Body of pancreas (tissue), 4 donors: Measurements from ENCODE around the gene RSPH10B2. TPM values are rescaled to one million over a fixed set of nuclear protein-coding genes. Genes with fewer than 3 reads are reported as not detected.
A peak's percentile ranks its signal among the peaks of the same experiment; 100 is the strongest.
"Not testable (repeated sequence)": the region's sequence is repeated elsewhere in the genome, so short reads cannot be mapped to it uniquely, and the experiment has no call there.

Source experiments
- ATAC-seq: fragments of 150-250 bp; one replicate; pipeline ENCODE4 v1.9.1; 2016
- DNase-seq, 4 donors: peaks; one replicate each; pipeline ENCODE4 v3.0.0-alpha.2; 2019
- H3K27ac ChIP-seq, 4 donors: fragments of 200-600 bp; sonication (generic); 1 replicate in 3 of 4; 2 replicates in 1 of 4; pipeline versions ENCODE4 v1.5.1 to v1.6.1; 2016 to 2019; ENCODE audit warnings: mild to moderate bottlenecking in 1 of 4, mixed read lengths in 1 of 4, moderate library complexity in 1 of 4
- H3K27me3 ChIP-seq, 2 donors: fragments of 200-600 bp; sonication (generic); one replicate each; pipeline ENCODE4 v1.6.0; 2016; ENCODE audit warnings: mild to moderate bottlenecking in 1 of 2
- H3K36me3 ChIP-seq, 2 donors: fragments of 200-600 bp; sonication (generic); replicated peaks in 1 of 2; 2 replicates each; pipeline ENCODE4 v1.5.1; 2016; ENCODE audit warnings: low read depth in 2 of 2; ENCODE audit not compliant: insufficient read depth in 1 of 2
- H3K4me1 ChIP-seq: fragments of 200-600 bp; sonication (generic); one replicate; pipeline ENCODE4 v1.6.0; 2016
- H3K4me3 ChIP-seq, 2 donors: fragments of 200-600 bp; sonication (generic); 1 replicate in 1 of 2; 2 replicates in 1 of 2; pipeline ENCODE4 v1.5.1; 2016 to 2019
- H3K9me3 ChIP-seq, 3 donors: fragments of 200-600 bp; sonication (generic); 1 replicate in 2 of 3; 2 replicates in 1 of 3; pipeline ENCODE4 v1.5.1; 2016
- CTCF ChIP-seq, 7 experiments: fragments of 450-650 bp in 4 of 7; fragments of 200-600 bp in 3 of 7; sonication (generic) in 3 of 7; IDR thresholded peaks; one replicate each; pipeline ENCODE4 v1.5.1; 2016 to 2019; ENCODE audit warnings: antibody characterized with exemption in 7 of 7
- POLR2A ChIP-seq, 3 donors: fragments of 450-650 bp; IDR thresholded peaks; one replicate each; pipeline ENCODE4 v1.6.1; 2016; ENCODE audit warnings: antibody characterized with exemption in 3 of 3, mild to moderate bottlenecking in 2 of 3
- WGBS, 2 donors: methylation state at CpG; one replicate each; pipeline ENCODE4 v1.1.5; 2017; 5-methylcytosine and 5-hydroxymethylcytosine counted together
- intact Hi-C: fragments of 100-400 bp; cut with DNase I; formaldehyde crosslinking; loops from one replicate; pipeline ENCODE4 v1.15.1; 2023
- total RNA-seq, 2 donors: library from RNA; depleted of rRNA; stranded (reverse); fragments of >200 nt; gene quantifications; one replicate each; pipeline ENCODE4 v1.1.0, GENCODE V29; 2016

Gene RSPH10B2
- total RNA-seq, 2 donors from 2014 or later: not detected

DNA sequence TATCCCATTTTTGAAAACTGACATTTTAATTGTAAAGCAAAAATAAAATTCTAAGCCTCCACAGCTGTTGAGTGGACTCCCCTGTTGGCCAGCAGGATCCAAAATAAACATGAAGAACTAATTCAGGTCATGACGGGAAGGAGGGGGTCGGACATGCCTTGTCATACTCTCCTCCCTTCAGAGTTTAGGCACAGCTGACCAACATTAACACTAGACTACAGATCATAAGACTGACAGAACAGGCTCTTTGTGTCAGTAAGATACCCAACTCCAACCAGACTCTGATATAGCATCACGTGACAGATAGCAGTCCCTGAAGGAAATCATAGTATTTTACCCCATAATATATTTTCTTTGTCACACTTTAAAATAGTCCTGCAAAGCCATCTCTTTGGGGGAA lies 26.2 kb upstream of the RSPH10B2 start:
- DNase-seq (no peak), ATAC-seq (no peak)
- Histone ChIP-seq H3K27ac (no peak overlapping the region), H3K4me1 (peaks cover 15% of the 10 kb centered on the region), H3K9me3 (no peaks in the 10 kb centered on the region), H3K36me3 (no peaks in the 10 kb centered on the region), H3K27me3 (no peaks in the 10 kb centered on the region), H3K4me3 (no peak overlapping the region)
- TF ChIP-seq CTCF (IDR thresholded peaks at IDR 0.05) (no peak), POLR2A (IDR thresholded peaks at IDR 0.05) (no peak)
- 69 to 77% methylated on average over 3 of the region's 3 CpGs for WGBS, 2 donors
- intact Hi-C loops: no loop called here

DNA sequence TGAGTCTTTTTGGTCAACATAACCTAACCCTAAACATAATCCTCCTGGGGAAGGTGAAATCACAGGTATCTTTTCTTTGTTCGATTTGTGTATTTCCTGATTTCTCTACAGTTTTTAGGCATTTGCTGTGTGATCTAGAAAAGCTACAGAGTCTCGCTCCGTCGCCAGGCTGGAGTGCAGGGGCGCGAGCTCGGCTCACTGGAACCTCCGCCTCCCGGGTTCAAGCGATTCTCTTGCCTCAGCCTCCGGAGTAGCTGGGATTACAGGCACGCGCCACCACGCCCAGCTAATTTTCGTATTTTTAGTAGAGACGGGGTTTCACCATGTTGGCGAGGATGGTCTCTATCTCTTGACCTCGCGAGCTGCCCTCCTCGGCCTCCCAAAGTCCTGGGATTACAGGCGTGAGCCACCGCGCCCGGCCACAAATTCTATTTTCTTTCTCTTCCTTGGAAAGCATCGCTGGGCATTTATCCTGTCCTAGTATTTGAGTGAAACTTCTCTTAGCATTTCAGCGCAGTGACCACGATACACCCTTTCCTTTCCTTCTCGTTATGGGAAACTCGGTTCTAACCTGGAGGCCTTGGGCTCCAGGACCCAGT lies 24.9 kb upstream of the RSPH10B2 start:
- Histone ChIP-seq H3K27ac (peak overlapping the region in 3 of 4 donors; percentile 70 to 86 (median 79)), H3K4me3 (peak overlapping the region in 1 of 2 donors; percentile 69), H3K4me1 (peaks cover 15% of the 10 kb centered on the region)
- ATAC-seq, H3K9me3 ChIP-seq, H3K27me3 ChIP-seq, intact Hi-C loops, H3K36me3 ChIP-seq, DNase-seq: not testable (repeated sequence)
- 53 to 58% methylated on average over 29 of the region's 29 CpGs for WGBS, 2 donors

DNA sequence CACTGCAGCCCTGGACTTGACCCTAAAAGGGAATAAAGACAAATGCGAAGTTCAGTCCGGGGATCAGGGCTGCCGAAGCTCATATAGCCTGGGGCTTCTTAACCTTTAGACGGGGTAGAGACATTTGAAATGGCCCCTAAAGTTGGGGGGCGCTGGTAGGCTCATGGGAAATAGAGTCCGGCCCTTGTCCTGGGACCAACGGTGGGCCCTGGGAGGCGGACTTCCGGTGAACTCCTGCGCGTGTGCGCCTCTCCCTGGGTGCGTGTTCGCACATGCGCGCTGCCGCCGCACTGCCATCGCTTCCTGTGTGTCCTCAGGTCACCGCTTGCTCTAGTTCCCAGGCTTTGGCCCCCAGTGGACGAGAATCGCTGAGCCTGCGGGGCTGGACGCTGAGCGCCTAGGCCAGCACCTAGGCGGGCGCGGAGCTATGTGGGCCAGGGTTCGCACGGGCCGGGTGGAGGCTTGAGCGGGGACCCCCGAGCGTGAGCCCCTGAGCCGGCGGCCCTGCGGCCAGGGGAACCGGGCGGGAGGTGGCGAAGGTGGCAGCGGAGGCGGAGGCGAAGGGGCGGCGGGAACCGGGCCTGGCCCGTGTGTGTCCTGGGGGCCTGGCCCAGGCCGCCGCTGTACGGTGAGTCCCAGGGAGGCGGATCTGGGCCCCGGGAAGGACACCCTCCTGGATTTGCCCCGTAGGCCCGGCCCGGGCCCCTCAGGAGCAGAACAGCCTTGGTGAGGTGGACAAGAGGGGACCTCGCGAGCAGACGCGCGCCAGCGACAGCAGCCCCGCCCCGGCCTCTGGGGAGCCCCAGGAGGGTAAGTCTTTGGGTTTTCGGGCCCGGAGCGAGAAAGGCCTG lies 24.2 kb upstream of the RSPH10B2 start:
- Histone ChIP-seq H3K4me1 (peaks cover 15% of the 10 kb centered on the region), H3K27me3 (no peaks in the 10 kb centered on the region), H3K27ac (peak overlapping the region; percentile 34 to 86 (median 74)), H3K36me3 (no peaks in the 10 kb centered on the region), H3K9me3 (no peaks in the 10 kb centered on the region), H3K4me3 (peak overlapping the region; percentile 55 to 69)
- TF ChIP-seq CTCF (IDR thresholded peaks at IDR 0.05) (peak in 3 of 7 experiments; percentile 9 to 25 (median 15)), POLR2A (IDR thresholded peaks at IDR 0.05) (peak in 2 of 3 donors; percentile 67 to 70)
- peak; percentile 92 to 96 (median 94) for DNase-seq
- intact Hi-C loops: no loop called here
- ATAC-seq: peak; percentile 99
- 1 to 8% methylated on average over 4 to 64 of the region's 66 CpGs for WGBS, 2 donors

- DNase-seq (peak in 2 of 4 donors; percentile 8 to 38), ATAC-seq (peak; percentile 23)
- intact Hi-C loops: no loop called here
- peak overlapping the region; percentile 55 to 69 for H3K4me3 ChIP-seq
- H3K27ac ChIP-seq: peak overlapping the region; percentile 34 to 86 (median 74)
- WGBS, 2 donors: 0 to 4% methylated on average over 11 to 18 of the region's 18 CpGs
- no peaks in the 10 kb centered on the region for H3K27me3 ChIP-seq
- H3K4me1 ChIP-seq: peaks cover 15% of the 10 kb centered on the region
- no peaks in the 10 kb centered on the region for H3K9me3 ChIP-seq
- peaks cover 0 to 1% of the 10 kb centered on the region in 2 donors for H3K36me3 ChIP-seq
- no peak for TF ChIP-seq CTCF (IDR thresholded peaks at IDR 0.05)
- no peak for TF ChIP-seq POLR2A (IDR thresholded peaks at IDR 0.05)
Observed at GRCh38 chr7:6730343-6730633, 23.6 kb upstream of the RSPH10B2 start.

GRCh38 chr7:6738415-6738814 lies 15.5 kb upstream of the RSPH10B2 start:
- DNase-seq, ATAC-seq, H3K4me1 ChIP-seq, H3K27ac ChIP-seq, H3K4me3 ChIP-seq, H3K9me3 ChIP-seq, intact Hi-C loops, H3K27me3 ChIP-seq: not testable (repeated sequence)
- H3K36me3 ChIP-seq: peaks cover 0 to 13% of the 10 kb centered on the region in 2 donors
- WGBS, 2 donors: 95% methylated on average over 8 of the region's 11 CpGs; no CpG with 5 or more reads in 1 of the 2 donors

DNA sequence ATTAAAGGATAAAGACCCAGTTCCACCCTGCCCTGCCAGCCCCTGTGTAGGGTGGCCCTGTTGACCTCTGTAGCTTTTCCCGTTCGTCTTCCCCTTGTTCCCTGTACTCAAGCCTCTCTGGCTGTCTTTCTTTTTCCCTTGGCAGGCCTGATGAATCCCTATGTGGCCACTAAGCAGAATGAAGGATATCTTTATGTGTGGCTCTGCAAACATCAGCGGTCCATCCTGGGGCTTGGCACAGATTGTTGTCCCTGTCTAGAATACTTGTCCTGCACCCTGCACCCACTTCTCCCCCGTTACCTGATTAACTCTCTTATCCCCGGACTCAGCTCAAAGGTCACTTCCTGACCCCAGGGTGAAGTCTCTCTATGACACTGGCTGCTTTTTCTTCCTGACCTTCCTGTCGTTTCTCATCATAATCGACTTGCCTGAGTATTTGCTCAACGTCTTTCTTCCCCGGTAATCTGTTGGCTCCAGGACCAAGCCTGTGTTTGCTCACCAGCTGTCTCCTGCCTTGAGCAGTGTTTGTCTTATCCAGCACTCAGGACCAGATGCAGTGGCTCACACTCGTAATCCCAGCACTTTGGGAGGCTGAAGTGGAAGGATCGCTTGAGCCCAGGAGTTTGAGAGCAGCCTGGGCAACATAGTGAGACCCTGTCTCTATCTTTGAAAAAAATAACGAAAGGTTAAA lies 9.3 kb upstream of the RSPH10B2 start:
- intact Hi-C loops, DNase-seq, H3K4me3 ChIP-seq, H3K4me1 ChIP-seq, H3K36me3 ChIP-seq, ATAC-seq, H3K27ac ChIP-seq, H3K27me3 ChIP-seq, H3K9me3 ChIP-seq: not testable (repeated sequence)
- 36% methylated on average over 3 of the region's 12 CpGs; no CpG with 5 or more reads in 1 of the 2 donors for WGBS, 2 donors

DNA sequence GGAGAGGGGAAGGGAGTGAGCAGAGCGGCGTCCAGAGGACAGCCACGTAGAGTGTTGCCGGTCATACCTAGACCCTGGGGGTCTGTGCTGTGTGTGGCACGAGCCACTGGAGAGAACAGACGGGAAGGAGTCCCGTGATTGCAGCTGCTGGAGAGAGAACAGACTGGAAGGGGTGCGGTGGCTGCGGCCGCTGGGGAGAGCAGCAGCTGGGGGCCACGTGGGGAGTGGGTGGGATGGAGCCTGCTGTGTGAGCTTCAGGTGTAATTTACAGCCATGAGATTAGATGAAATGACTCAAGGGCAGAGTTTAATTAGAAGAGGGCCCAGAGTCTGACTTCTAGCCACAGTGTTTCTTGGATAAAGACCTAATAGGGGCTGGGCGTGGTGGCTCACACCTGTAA lies 4.6 kb upstream of the RSPH10B2 start:
- ATAC-seq, H3K4me1 ChIP-seq, H3K4me3 ChIP-seq, H3K27ac ChIP-seq, H3K36me3 ChIP-seq, intact Hi-C loops, H3K9me3 ChIP-seq, H3K27me3 ChIP-seq, DNase-seq: not testable (repeated sequence)
- WGBS, 2 donors: 93 to 100% methylated on average over 1 to 6 of the region's 12 CpGs

DNA sequence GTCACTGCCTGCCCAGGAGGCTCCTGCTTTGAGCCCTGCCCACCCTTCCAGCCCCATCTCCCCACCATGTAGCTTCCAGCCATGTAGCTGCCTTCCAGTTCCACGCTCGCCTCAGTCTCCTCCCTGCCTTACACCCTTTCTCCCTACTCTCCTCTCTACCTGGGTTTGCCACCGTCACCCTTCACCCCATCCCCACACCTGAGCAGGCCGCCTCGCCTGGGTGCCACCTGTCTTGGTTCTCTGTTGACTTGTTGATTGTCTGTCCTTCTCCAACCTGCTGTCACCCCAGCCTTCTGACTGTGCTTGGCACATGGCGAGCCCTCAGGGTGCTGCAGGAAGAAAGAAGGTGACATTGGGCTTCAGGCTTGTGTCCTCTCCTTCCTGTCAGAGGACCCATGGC lies 3.7 kb upstream of the RSPH10B2 start:
- intact Hi-C loops, DNase-seq, H3K36me3 ChIP-seq, H3K27me3 ChIP-seq, H3K27ac ChIP-seq, H3K4me3 ChIP-seq, H3K4me1 ChIP-seq, ATAC-seq, H3K9me3 ChIP-seq: not testable (repeated sequence)
- WGBS, 2 donors: 89 to 95% methylated on average over 3 to 4 of the region's 6 CpGs
